OCI-LY7 (cell line): ENCODE results near the gene SENP2. TPM values are rescaled to one million over a fixed set of nuclear protein-coding genes. Genes with fewer than 3 reads are reported as not detected.

Experiments used
- BruUV-seq: library from RNA; stranded (reverse); fragments of 400-500 nt; replicated peaks from 2 replicates; lab custom pipeline; 2021; lab: Mats Ljungman, UMichigan
- CTCF ChIA-PET: fragments of 300-600 bp; sonication (Branson Sonifier 250); formaldehyde crosslinking; loops from one replicate; lab custom pipeline; 2022; ENCODE audit warnings: antibody characterized with exemption; ENCODE audit not compliant: unreplicated experiment; lab: Charles Lee
- POLR2A ChIA-PET: fragments of 300-600 bp; sonication (Branson Sonifier 250); formaldehyde crosslinking; loops from one replicate; lab custom pipeline; 2022; ENCODE audit warnings: antibody characterized with exemption; lab: Charles Lee
- DNase-seq: peaks from one replicate; pipeline ENCODE4 v3.0.0-alpha.2; 2015; ENCODE audit warnings: low spot score
- H2AFZ ChIP-seq: fragments of 200-600 bp; sonication (generic), shearing (Covaris generic); 2 replicates; pipeline ENCODE4 v1.6.1; 2014; ENCODE audit warnings: mild to moderate bottlenecking, antibody characterized with exemption, low read length, moderate library complexity
- H3K27ac ChIP-seq: fragments of 200-600 bp; sonication (generic); 2 replicates; pipeline ENCODE4 v1.5.1; 2014; ENCODE audit warnings: mixed run types, low read depth, mild to moderate bottlenecking, moderate library complexity, low read length, inconsistent platforms; ENCODE audit not compliant: poor library complexity, severe bottlenecking
- H3K36me3 ChIP-seq: fragments of 200-600 bp; sonication (generic); 2 replicates; pipeline ENCODE4 v1.6.1; 2014; ENCODE audit warnings: mild to moderate bottlenecking, antibody characterized with exemption, low read length, moderate library complexity, mixed read lengths; ENCODE audit not compliant: insufficient read depth
- H3K4me1 ChIP-seq: fragments of 200-600 bp; sonication (generic); 2 replicates; pipeline ENCODE4 v1.5.1; 2014; ENCODE audit warnings: mild to moderate bottlenecking, low read length; ENCODE audit not compliant: insufficient read depth, poor library complexity, severe bottlenecking
- H3K4me2 ChIP-seq: fragments of 200-600 bp; sonication (generic); 2 replicates; pipeline ENCODE4 v1.6.1; 2014; ENCODE audit warnings: mild to moderate bottlenecking, low read length
- H3K4me3 ChIP-seq: fragments of 200-600 bp; sonication (generic); 2 replicates; pipeline ENCODE4 v1.5.1; 2014; ENCODE audit warnings: mild to moderate bottlenecking, low read depth, low read length; ENCODE audit not compliant: poor library complexity, severe bottlenecking
- H3K79me2 ChIP-seq: fragments of 200-600 bp; sonication (generic); 2 replicates; pipeline ENCODE4 v1.6.1; 2016; ENCODE audit warnings: low read depth, mild to moderate bottlenecking, low read length, moderate library complexity, mixed read lengths; ENCODE audit not compliant: insufficient read depth
- H3K9me2 ChIP-seq: fragments of 200-600 bp; sonication (generic); 2 replicates; pipeline ENCODE4 v1.6.1; 2016; ENCODE audit warnings: mild to moderate bottlenecking, low read length, mixed read lengths; ENCODE audit not compliant: insufficient read depth
- H3K9me3 ChIP-seq: fragments of 200-600 bp; sonication (generic); 2 replicates; pipeline ENCODE4 v1.6.1; 2014; ENCODE audit warnings: mild to moderate bottlenecking, mixed run types, low read length, mixed read lengths
- H4K20me1 ChIP-seq: fragments of 200-600 bp; sonication (generic); 2 replicates; pipeline ENCODE4 v1.6.1; 2014; ENCODE audit warnings: mild to moderate bottlenecking, antibody characterized with exemption, low read length, moderate library complexity, mixed read lengths; ENCODE audit not compliant: insufficient read depth
- EZH2phosphoT487 ChIP-seq: fragments of 200-600 bp; sonication (generic); IDR thresholded peaks from 2 replicates; pipeline ENCODE4 v1.6.1; 2018; ENCODE audit warnings: low read depth, borderline replicate concordance, mild to moderate bottlenecking, mixed run types, antibody characterized with exemption, low read length, moderate library complexity, mixed read lengths
- intact Hi-C: fragments of 100-400 bp; cut with micrococcal nuclease; formaldehyde crosslinking; loops from one replicate; pipeline ENCODE4 v1.10.0; 2022; ENCODE audit not compliant: unreplicated experiment
- total RNA-seq, 2 experiments: library from RNA; depleted of rRNA in 1 of 2; stranded (reverse); fragments of >200 nt in 1 of 2; shearing (Covaris generic) in 1 of 2; gene quantifications; 2 replicates each; pipeline ENCODE4 v1.2.3, GENCODE V29; 2014 to 2022
- TF ChIP-seq, protein P1 (sequence below): fragments of 200-600 bp; sonication (generic); conservative IDR thresholded peaks from 2 replicates; pipeline ENCODE4 v1.5.1; 2014; ENCODE audit warnings: mild to moderate bottlenecking, antibody characterized with exemption, low read length, moderate library complexity, mixed read lengths

The SENP2 gene
- total RNA-seq, 2 experiments from 2014 or later, result 39.8 to 64.5 TPM

DNA sequence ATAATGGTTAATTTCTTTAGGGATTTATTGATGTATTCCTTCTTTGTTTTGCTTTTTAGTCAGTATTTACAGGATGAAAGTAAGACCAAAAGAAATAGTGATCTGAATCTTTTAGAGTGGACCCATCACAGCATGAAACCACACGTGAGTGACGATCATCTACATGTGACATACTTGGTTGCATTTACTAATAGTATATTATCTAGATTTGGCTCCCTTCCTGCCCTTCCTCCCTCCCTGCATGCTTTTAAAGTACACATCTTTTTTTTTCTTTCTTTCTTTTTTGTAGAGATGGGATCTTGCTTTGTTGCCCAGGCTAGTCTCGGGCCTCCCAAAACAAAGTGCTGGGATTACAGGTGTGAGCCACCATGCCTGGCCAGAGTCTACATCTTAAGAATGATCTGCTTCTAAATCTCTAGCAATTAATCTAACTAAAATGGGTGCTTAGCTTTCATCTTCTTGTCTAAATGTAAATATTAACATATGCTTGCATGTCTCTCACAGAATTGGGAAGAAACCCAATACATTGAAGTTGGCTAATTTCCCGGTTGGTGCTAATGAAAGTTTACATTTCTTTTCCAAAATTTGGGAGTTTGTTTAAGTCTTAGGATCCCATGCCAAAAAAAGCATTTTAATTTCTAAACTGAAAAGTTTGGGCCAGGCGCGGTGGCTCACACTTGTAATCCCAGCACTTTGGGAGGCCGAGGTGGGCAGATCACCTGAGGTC, 38.0 kb downstream of the SENP2 start:
- no peaks in the 10 kb centered on the region for H4K20me1 ChIP-seq
- POLR2A ChIA-PET, result interaction anchor here (1.4 kb wide), 1 partner anchor 9 kb away, joined by 3 read pairs; no protein-coding TSS in a partner anchor
- H3K4me3 ChIP-seq, result no peak overlapping the region
- no peaks in the 10 kb centered on the region for H3K4me1 ChIP-seq
- H3K9me3 ChIP-seq, result no peaks in the 10 kb centered on the region
- H2AFZ ChIP-seq, result no peak overlapping the region
- no TSS peak for BruUV-seq
- CTCF ChIA-PET, result no interaction called here
- H3K79me2 ChIP-seq, result no peaks in the 10 kb centered on the region
- no peak for TF ChIP-seq EZH2phosphoT487
- TF ChIP-seq, protein P1, sequence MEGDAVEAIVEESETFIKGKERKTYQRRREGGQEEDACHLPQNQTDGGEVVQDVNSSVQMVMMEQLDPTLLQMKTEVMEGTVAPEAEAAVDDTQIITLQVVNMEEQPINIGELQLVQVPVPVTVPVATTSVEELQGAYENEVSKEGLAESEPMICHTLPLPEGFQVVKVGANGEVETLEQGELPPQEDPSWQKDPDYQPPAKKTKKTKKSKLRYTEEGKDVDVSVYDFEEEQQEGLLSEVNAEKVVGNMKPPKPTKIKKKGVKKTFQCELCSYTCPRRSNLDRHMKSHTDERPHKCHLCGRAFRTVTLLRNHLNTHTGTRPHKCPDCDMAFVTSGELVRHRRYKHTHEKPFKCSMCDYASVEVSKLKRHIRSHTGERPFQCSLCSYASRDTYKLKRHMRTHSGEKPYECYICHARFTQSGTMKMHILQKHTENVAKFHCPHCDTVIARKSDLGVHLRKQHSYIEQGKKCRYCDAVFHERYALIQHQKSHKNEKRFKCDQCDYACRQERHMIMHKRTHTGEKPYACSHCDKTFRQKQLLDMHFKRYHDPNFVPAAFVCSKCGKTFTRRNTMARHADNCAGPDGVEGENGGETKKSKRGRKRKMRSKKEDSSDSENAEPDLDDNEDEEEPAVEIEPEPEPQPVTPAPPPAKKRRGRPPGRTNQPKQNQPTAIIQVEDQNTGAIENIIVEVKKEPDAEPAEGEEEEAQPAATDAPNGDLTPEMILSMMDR, result no peak
- intact Hi-C loops, result no loop called here
- H3K36me3 ChIP-seq, result peaks cover 78% of the 10 kb centered on the region
- H3K27ac ChIP-seq, result no peak overlapping the region
- H3K9me2 ChIP-seq, result no peaks in the 10 kb centered on the region
- no peak for DNase-seq
- no peak overlapping the region for H3K4me2 ChIP-seq

DNA sequence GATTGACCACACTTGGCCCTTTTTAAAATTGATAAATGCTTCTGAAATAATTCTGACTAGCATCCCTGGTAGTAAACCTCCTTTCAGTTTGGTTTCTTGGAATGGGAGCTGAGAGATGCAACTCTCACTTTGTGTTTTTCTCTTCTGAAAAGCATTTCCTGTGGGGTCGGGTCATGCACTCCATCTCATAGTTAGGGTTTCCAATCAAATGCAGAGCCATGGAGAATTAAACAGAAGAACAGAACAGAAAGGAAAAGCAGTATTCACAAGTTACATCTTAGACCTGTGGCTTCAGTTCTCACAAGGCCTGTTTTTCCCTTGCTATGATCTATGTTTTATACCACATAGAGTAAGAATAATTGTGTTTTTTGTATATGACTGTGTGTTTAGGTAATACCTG, 39.7 kb downstream of the SENP2 start:
- peaks cover 86% of the 10 kb centered on the region for H3K36me3 ChIP-seq

More for the DNA sequence above, 39.7 kb downstream of the SENP2 start:
- intact Hi-C loops, result no loop called here
- BruUV-seq, result no TSS peak
- Histone ChIP-seq H3K4me2 (no peak overlapping the region), H3K4me3 (no peak overlapping the region), H2AFZ (no peak overlapping the region), H3K27ac (no peak overlapping the region), H4K20me1 (no peaks in the 10 kb centered on the region), H3K79me2 (no peaks in the 10 kb centered on the region), H3K4me1 (no peaks in the 10 kb centered on the region), H3K9me2 (no peaks in the 10 kb centered on the region), H3K9me3 (no peaks in the 10 kb centered on the region)
- DNase-seq, result no peak
- ChIA-PET CTCF (no interaction called here), POLR2A (no interaction called here)
- TF ChIP-seq, protein P1, result no peak
- TF ChIP-seq EZH2phosphoT487, result no peak
